Omental fat pad (tissue), 4 donors: ENCODE results near the gene AKAP13. TPM values are rescaled to one million over a fixed set of nuclear protein-coding genes. Genes with fewer than 3 reads are reported as not detected.

ENCODE experiments used
- ATAC-seq: fragments of 150-250 bp; one replicate; pipeline ENCODE4 v1.9.1; 2016; ENCODE audit warnings: mild to moderate bottlenecking, moderate library complexity; ENCODE audit not compliant: low FRiP score
- DNase-seq: peaks from one replicate; pipeline ENCODE4 v3.0.0-alpha.2; 2019; ENCODE audit warnings: low spot score
- total RNA-seq, 4 donors: library from RNA; depleted of rRNA; stranded (reverse); fragments of >200 nt; gene quantifications; one replicate each; pipeline ENCODE4 v1.1.0, GENCODE V29; 2016
- TF ChIP-seq, protein P1 (sequence below), 3 donors: fragments of 450-650 bp; IDR thresholded peaks; one replicate each; pipeline ENCODE4 v1.5.1; 2016 to 2017; ENCODE audit warnings: antibody characterized with exemption in 3 of 3, mild to moderate bottlenecking in 3 of 3, moderate library complexity in 2 of 3

Gene AKAP13
- total RNA-seq, 4 donors from 2014 or later, result 162 to 301 (median 216) TPM

GRCh38 chr15:85764649-85765277 lies 384.4 kb downstream of the AKAP13 start:
- DNase-seq (no peak), ATAC-seq (no peak)
- TF ChIP-seq, protein P1, sequence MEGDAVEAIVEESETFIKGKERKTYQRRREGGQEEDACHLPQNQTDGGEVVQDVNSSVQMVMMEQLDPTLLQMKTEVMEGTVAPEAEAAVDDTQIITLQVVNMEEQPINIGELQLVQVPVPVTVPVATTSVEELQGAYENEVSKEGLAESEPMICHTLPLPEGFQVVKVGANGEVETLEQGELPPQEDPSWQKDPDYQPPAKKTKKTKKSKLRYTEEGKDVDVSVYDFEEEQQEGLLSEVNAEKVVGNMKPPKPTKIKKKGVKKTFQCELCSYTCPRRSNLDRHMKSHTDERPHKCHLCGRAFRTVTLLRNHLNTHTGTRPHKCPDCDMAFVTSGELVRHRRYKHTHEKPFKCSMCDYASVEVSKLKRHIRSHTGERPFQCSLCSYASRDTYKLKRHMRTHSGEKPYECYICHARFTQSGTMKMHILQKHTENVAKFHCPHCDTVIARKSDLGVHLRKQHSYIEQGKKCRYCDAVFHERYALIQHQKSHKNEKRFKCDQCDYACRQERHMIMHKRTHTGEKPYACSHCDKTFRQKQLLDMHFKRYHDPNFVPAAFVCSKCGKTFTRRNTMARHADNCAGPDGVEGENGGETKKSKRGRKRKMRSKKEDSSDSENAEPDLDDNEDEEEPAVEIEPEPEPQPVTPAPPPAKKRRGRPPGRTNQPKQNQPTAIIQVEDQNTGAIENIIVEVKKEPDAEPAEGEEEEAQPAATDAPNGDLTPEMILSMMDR (IDR thresholded peaks at IDR 0.05), result no peak

DNA sequence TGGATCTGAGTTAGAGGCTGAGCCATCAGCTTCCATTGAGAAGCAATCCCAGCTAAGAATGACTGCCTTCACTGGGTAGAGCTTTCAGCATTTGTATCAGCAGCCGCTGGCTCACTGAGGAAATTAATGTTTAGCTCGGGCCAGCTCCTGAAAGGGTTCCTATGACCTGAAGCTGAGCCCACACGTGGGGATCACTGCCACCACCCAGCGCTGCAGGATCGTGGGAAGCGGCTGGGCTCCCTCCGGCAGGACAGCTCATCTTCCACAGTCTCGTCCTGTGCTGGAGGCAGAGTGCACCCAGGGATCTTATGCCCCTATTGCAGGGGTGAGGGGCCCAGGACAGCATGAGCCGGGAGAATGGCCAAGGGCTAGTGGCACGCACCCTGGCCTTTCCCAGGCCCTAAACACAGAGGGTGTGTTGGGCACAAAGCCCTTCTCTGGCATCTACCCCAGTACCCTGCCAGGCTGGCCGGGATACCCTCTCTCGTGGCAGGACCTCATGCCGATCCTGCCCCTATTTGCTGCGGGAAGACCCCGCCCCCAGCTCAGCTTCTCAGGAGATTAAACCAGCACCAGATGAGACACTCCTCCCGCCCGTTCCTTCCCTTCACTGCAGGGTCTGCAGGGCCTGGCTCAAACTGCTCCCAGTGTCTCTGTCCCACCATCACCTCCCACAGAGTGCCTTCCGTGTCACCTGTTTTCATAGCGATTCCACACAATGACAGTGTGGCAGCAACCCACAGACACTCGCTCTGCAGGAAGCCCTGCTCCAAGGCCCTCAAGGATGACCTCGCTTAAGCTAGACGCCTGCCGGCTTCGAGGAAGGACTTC lies 385.8 kb downstream of the AKAP13 start:
- TF ChIP-seq, protein P1 (IDR thresholded peaks at IDR 0.05), result no peak
- DNase-seq (no peak), ATAC-seq (no peak)

DNA sequence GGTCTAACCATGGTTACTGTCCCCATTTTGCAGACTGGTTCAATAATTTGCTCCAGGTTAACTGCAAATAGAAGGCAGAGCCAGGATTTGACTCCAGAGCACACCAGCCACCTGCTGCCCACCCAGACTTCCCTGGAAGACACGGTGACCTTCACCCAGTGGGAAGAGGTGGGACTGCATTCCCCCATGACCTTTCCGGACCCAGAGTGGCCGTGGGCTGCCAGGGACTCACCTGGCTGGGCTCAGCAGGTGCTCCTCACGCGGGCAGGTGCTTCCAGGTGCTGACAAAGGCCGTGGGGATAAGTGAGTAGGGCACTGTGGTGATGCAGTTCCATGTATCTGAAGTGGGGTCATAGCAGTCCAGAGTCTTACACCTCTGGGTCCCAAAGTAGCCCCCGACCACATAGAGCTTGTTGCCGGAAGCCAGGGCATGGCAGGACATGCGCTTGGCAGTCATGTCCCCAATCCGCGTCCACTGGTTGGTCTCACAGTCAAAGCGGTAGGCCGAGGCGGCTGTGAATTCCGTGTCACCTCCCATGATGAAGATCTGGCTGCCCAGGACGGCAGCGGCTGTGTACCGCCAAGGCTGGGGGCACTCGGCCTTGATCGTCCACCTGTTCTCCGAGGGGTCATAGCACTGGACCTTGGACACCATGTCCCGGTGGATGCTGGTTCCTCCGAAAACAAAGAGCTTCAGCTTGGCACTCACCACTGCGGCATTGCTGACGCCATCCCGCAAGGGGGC lies 387.6 kb downstream of the AKAP13 start:
- no peak for ATAC-seq
- TF ChIP-seq, protein P1 (IDR thresholded peaks at IDR 0.05), result no peak
- no peak for DNase-seq

DNA sequence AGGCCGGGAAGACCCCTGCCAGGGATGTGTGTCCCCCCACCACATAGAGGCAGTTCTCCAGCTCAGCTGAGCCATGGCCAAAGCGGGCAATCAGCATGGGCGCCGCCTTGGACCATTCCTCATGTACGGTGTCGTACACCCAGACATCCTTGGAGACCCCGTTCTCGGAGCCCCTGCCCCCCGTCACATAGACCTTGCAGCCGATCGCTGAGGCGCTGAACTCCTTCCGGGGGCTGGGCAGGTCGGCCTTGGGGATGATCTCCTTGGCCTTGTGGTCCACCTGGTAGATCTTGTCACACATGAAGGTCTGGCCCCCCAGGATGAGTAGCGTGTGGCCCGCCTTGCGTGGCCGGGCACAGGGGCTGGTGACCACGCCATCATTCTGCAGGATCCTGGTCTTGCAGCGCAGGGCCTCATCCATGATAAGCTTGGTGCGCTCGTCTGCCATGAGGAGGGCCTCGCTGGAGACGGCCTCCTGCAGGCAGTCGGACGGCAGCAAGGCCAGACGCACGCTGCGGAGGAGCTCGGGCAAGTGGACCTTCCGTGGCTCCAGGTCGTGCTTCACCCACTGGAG lies 388.3 kb downstream of the AKAP13 start:
- ATAC-seq, result no peak
- DNase-seq, result no peak
- TF ChIP-seq, protein P1 (IDR thresholded peaks at IDR 0.05), result no peak

GRCh38 chr15:85769182-85769900 lies 388.9 kb downstream of the AKAP13 start:
- no peak for ATAC-seq
- TF ChIP-seq, protein P1 (IDR thresholded peaks at IDR 0.05), result no peak
- DNase-seq, result no peak
